AG08395 (cell line): ENCODE results near the gene TIMM10.

Experiments
- DNase-seq: peaks from one replicate; pipeline ENCODE4 v3.0.0; 2012; ENCODE audit warnings: mixed read lengths, low spot score

TIMM10 gene

DNA sequence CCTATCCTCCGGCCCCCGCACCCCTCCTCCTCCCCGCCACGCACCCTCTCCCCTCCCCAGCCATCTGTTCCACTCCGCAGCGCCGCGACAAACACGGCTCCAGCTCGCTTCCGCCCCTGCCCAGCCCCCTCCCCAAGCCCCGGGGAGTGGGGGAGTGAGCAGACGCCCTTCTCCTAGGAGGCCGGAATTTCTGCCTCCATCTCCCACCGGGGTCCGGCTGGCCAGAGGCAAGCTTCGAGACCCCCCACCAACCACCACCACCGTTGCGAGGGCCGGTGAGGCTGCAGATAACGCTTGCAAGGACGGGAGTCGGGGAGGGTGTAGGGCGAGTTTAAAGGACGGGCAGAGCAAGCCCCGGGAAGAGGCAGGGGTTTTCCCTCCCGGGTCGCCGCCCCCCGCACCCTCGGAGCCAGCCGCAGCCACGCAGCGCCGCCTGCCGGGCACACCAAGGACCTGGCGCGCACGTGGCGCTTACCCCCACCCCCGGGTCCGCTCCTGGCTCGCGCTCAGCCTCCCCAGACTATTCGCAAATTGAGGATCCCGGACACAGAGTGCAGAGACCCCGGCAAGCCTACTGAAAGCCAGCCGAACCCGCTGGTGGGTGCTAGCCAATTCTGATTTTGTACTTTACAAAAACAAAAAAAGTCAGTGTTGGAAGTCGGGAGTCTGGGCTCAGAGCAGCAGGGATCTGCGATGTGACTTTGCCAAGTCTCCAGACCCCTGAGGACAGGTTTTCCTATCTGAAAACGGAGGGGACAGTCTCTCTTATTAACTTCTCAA is 47.6 kb downstream of the TIMM10 start:
- peak; percentile 62 for DNase-seq

DNA sequence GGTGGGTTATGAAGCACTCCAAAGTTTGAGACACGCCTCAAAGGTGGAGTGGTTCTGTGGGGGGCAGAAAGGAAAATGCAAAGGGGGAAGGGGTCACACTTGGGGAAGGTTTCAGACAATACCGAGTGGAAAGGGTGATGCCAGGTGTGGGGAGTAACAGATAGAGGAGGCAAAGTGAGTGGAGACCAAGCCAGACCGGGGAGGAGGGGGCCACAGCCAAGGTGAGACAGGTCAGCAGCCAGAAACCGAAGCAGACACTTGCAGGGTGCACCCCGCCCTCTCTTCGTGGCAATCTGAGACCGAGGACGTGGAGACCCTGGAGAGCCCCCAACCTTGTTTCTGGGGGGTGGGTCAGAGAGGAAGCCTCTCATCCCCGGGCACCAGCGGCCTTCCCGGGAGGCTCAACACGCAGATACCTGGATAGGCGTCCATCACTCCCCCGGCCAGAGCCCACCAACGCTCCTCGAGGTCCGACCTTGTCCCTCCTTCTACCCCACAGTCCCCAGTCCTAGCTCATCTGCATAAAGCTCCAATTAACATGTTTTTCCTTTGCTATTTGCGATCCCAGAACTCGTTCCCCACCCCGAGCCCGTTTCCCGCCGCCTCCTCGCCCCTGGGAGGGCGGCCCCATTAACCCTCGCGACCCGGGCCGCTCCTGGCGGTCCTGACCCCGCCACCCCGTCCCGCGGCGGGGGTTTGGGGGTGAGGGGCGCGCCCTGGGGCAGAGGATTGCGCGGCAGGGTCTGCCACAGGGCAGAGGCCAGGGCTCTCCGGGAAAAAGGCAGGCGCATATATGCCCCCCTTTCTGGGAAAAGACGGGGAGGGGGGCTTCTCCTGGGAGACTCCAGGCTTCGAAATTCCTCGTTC is 48.4 kb downstream of the TIMM10 start:
- DNase-seq, result no peak

DNA sequence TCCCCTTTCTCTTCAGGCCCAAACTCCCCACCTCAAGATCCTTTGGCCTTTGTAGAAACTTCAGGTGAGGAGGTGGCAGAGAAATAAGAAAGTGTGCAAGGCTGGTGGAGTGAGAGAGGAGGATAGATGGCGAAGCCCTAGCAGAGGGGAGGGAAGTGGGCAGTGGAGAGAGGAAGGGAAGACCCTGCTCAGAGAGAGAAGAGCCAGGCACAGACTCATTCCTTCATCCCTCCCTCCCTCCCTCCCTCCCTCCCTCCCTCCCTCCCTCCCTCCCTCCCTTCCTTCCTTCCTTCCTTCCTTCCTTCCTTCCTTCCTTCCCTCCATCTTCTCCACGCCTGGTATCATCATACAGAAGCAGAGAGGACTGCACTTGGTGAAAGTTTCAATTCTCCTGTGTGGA is 49.2 kb downstream of the TIMM10 start:
- DNase-seq, result no peak

DNA sequence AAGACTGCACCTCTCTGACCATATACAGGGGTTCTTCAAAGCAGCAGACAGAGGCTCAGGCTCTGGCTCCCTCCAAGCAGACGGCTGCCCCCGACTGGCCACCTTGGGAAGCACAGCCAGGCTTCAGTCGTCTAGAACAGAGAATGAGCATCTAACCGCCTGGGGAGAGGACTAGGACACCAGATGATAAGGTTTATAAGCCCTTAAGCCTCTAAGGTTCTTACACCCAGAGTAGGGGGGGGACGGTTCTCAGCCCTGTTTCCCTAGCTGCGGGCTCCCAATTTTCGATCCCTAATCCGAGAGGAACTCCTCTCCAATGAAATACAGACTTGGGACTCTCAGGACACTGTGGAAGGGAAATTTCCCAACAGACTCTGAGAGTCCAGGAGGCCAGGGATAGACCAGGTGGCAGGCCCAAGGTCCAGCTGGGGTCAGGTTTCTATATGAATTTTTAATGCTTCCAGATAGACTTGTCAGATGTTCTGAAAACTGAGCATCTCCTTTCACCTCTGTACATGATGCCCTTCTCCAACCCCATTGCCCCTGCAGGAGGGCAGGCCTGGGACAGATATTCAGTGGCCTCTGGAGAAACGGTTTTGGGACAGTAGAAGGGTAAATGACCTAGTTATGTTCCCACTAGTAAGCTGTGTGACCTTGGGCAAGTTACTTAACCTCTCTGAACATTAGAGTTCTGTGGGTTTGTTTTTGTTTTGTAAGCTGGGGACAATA is 50.0 kb downstream of the TIMM10 start:
- peak; percentile 74 for DNase-seq

DNA sequence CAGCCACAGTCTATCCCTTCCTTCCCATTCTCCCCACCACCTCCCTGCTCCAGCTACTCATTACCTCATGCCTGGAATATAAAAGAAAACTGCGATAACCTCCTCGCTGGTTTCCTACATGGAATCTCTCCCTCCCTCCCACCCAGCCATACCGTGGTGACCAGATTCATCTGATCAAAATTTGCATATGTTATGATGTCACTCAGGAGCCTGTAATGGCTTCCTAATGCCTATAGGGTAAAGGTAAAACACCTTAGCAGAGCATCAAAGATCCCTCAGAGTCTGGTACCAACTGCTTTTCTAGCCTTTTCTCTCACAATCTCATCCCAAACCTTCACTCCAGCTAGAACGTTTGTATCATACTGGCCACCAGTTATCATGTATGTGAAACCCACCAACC is 50.6 kb downstream of the TIMM10 start:
- DNase-seq, result no peak

DNA sequence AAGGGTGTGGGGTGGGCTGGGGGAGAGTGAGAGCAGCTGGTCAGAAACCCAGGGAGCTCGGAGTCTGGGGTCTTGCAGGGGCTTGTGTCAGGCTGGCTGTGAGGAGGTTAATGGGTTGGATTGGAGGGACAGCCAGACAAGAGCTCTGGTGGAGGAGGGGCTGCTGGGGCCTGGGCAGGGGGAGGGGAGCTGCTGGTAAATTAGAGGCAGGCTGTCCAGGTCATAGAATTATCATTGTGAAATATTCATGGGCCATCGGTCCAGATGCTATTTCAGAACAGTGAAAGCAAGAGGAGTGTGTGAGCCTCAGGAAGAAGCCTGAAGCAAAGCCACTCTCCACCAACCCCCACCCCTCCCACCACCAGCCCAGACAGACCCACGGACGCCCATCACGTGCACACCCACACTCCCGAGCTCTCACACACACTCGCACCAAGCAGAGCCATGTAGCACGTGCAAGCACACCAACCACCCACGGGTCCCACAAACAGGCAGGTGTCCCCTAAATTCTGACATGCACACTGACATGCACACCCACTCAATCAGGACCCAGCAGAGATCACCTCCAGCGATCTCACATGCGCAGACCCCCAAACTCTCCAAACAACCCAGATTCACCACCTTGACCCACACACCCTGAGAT is 51.4 kb downstream of the TIMM10 start:
- no peak for DNase-seq
